ENCODE results near the gene DOK6.

Gene DOK6

DNA sequence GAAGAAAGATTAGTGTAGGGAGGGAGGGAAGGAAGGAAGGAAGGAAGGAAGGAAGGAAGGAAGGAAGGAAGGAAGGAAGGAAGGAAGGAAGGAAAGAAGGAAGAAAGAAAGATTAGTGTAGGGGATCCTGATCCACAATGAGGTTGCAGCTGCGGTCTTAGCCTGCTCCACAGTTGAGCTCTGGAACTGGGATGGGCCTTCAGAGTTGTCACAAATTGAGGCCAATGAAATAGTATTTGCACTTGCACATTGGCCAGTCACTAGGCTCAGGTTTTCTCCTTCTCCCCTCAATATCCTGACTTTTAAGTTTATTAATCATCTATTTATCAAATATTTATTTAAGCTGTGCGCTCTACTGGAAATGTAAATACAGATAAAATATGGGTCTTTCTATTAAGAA lies 34.3 kb downstream of the DOK6 start:
- no peak for DNase-seq (ENCODE audit: low spot score)

DNA sequence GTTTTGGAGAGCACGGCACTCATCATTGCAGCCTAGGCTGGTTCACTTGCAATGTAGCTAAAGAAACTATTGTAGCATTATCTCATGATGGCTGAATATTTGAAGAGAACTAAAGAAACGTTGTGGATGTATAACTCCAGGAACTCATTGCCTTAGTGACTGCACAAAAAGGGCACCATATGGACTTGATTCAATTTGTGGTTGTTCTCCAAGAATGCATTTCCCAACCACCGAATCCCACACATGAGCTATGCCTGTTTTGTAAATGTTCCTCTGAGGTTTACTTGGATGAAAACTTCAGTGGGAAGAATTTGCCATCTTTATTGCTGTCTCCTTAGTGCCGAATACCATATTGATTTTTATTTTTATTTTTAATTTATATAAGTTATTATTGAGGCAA lies 43.5 kb downstream of the DOK6 start:
- no peak for DNase-seq (ENCODE audit: low spot score)

- no peak for DNase-seq (ENCODE audit: low spot score)
Observed at GRCh38 chr18:69447886-69448285, 47.2 kb downstream of the DOK6 start.

DNA sequence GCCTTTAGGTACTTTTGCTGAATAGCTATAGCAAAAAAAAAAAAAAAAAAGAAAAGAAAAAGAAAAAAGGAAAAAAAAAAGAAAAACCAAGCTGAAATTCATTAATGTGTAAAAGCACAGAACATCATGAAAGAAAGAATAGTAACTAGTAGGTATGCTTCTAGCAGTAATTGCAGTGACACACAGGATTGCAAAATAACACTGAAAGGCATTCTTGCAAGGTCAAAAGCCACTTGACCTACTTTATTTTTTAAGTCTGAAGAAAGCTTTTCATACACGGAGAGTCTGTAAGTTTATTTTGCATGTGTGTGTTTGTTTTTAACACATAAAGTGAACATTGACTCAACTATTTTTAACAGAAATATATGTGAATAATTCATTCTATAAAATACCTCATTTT lies 54.4 kb downstream of the DOK6 start:
- no peak for DNase-seq (ENCODE audit: low spot score)

- no peak for DNase-seq (ENCODE audit: low spot score)
Observed at GRCh38 chr18:69469444-69469919, 68.8 kb downstream of the DOK6 start.

DNA sequence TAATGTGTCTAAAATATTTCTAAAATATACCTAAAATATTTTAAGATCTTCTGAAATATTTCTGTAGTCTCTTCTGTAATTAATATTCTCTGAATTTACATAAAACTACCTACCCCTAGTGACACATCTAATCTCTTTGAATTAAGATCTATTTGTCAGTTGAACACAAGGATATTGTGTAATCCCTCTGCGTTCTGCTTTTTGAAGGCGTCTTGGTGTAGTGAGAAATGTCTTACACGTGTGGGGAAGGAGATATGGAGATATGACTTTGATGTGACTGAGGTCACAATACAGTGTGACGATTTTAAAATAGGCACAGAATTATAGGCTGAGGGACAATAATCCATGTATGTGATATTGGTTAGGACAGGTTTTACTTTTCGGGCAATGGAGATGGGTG lies 79.8 kb downstream of the DOK6 start:
- no peak for DNase-seq (ENCODE audit: low spot score)

DNA sequence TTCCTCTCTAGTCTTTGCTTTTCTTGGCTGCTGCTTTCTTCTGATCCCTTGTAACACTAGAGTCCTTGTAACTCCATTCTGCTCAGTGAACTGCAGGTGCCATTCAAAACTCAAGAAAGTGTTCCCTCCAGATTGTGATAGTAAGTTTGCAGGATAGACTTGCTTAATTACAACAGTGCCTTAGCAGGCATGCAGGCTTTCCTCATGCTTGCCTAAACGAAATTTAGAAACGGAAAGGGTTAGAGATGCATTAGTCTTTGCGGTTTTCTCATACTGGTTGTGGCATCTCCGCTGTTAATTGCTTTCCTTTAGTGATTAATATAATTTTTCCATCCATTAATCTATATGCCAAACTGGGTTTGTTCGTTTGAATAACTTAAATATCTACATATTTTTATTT lies 82.9 kb downstream of the DOK6 start:
- DNase-seq (ENCODE audit: low spot score): no peak

GRCh38 chr18:69484699-69485396 lies 84.2 kb downstream of the DOK6 start:
- no peak for DNase-seq (ENCODE audit: low spot score)

DNA sequence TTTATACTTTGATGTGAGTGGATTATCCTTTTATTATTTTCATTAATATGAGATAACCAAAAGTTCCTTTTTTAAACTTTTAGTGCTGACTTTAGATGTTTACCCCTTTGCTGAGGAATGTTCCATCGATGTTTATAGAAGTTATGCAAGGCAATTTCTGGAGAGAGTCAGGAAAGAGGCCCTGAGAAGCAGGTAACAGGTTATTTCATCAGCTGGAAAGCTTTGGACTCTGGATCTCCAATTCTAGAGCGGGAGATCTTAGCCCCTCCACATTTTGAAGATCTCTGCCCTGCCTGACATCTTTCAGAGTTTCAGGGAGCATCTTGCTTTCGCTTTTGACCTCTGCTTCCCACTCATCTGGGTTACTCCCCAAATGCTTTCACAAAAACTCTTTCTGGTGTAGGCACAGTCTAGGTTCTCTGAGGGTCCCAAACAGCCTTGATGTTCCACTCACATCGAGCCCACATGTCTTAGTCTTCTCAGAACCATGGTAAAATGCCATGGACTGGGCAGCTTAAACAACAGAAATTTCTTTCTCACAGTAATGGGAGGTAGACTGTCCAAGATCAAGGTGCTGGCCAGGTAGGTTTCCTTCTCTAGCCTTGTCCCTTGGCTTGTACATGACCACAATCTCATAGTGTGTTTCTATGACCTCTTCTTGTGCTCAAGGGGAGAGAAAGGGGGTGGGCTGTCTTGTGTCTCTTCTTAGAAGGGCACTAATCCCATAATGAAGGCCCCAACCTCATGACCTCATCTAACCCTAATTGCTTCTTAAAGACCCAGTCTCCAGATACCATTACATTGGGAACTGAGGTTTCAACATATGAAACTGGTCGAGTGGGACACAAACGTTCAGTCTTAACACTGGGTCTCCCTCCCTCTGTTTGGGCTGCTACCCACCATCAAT lies 87.1 kb downstream of the DOK6 start:
- DNase-seq (ENCODE audit: low spot score): no peak

- no peak for DNase-seq (ENCODE audit: low spot score)
Observed at GRCh38 chr18:69490072-69490471, 89.4 kb downstream of the DOK6 start.

- DNase-seq (ENCODE audit: low spot score): no peak
Observed at GRCh38 chr18:69490813-69491212, 90.1 kb downstream of the DOK6 start.

- DNase-seq (ENCODE audit: low spot score): no peak
Observed at GRCh38 chr18:69491576-69491975, 90.9 kb downstream of the DOK6 start.

GRCh38 chr18:69492861-69493260 lies 92.2 kb downstream of the DOK6 start:
- DNase-seq (ENCODE audit: low spot score): no peak

DNA sequence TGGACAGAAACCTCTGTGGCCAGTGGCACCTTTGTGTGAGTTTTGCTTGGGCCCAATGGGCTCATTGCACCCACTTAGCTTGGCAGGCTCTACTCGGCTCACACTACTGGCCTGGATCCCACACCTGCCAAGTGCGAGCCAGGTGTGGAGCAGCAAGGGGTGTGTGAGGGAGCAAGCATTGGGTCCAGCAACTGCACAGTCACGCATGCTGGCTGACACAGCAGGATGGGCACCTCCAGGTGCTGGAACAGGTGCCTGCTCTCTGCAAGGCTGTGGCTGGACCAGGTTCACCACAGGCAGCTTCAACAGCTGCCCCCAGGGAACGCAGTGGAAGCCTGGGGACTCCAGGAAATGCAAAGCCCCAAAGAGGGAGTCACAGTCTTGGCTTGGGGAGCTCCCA lies 94.2 kb downstream of the DOK6 start:
- no peak for DNase-seq (ENCODE audit: low spot score)

DNA sequence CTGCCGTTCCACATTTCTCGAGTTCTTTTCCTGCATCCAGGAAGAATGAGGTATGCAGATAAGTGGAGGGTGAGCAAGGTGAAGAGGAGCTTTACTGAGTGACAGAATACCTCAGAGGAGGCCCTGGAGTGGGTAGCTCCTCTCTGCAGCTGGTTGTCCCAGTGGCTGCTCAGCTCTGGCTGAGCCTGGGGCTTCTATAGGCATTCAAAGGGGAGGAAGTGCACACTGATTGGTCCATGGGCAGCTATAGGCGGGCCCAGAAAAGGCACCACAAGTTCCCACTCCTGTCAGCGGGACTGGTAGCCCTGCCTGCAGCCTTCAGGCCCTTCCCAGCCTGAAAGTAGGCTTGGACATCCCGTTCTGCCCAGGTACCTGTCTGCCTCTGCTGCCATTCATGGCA lies 94.7 kb downstream of the DOK6 start:
- no peak for DNase-seq (ENCODE audit: low spot score)

DNA sequence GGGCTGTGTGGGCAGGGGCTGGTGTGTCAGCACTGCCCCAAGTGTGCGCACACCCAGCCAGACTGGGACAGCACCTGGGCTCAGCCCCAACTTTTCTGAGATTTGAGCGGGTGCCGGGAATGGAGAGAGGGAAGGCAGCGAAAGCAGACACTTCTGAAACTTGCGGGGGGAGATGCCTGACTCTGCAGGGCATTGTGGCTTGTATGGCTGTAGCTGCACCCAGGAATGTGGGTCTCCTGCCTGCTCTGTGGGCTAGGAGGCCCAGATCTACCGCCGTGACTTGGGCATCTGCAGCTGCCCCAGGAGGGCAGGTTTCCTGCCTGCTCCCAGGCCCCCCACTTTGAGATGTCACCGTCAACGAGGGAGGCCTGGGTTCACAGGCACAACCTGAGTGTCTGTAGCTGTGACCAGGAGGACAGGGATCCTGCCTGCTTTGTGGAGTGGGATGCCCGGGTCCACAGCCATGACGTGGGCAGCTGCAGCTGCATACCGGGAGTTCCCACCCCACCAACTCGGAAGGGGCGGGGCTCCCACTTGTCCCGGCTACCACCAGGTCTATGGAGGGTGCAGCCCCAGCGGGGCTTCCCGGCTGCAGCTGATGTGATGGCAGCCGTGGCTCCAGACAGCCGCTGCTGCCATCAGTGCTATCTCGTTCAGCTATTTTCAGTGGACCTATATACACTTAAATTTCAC lies 95.3 kb downstream of the DOK6 start:
- no peak for DNase-seq (ENCODE audit: low spot score)

GRCh38 chr18:69518989-69519388 lies 118.3 kb downstream of the DOK6 start:
- no peak for DNase-seq (ENCODE audit: low spot score)

DNA sequence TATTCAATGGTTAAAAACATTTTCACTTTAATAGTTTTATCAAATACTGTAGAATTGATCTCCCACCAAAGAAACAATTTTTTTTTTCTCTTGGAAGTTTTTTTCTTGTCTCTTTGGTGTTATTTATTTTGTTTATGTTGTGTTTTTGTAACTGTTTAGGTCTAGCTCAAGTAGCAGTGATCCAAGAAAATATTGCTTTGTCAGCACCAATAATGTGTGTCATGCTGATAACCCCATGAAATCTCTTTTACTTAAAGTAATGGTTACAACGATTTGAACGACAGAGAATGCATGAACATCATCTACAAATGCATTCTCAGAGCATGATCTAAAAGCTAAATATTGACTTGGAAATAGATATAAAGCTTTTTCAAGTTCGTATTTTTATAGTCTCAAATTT lies 122.9 kb downstream of the DOK6 start:
- no peak for DNase-seq (ENCODE audit: low spot score)

DNA sequence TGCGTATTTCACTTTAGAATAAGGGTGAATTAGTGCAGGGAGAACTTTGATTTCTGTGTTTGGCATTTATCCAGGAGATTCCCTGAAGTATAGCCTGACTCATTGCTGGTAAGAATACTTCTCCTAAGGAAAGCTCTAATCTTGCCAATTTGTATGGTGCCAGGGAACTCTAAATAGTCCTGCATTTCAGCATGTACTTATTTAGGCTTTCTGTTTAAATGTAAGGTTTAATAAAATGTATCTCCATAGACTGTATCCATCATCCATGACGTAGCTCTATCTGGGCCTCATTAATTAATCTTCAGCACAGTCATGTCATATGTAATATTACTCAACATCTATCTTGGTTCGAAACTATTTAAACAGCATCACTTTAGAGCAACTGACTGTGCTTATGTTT lies 127.7 kb downstream of the DOK6 start:
- DNase-seq (ENCODE audit: low spot score): no peak

- no peak for DNase-seq (ENCODE audit: low spot score)
Observed at GRCh38 chr18:69529151-69529550, 128.5 kb downstream of the DOK6 start.

DNA sequence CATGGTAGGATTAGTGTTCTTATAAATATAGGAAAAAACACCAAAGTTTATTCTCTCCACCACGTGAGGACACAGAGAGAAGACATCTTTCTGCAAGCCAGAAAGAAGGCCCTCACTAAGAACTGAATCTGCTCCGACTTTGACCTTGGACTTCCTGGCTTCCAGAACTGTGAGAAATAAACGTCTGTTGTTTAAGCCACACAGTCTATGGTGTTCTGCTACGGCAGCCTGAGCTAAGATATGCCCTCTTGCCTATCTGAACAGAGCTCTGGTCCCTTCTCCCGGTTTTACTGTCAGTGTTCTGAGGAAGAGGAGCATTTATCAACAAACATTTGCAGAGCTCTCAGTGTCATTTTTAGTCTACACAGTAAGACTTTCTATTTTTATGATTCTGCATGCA lies 131.3 kb downstream of the DOK6 start:
- no peak for DNase-seq (ENCODE audit: low spot score)

GRCh38 chr18:69537183-69537582 lies 136.5 kb downstream of the DOK6 start:
- DNase-seq (ENCODE audit: low spot score): no peak

DNA sequence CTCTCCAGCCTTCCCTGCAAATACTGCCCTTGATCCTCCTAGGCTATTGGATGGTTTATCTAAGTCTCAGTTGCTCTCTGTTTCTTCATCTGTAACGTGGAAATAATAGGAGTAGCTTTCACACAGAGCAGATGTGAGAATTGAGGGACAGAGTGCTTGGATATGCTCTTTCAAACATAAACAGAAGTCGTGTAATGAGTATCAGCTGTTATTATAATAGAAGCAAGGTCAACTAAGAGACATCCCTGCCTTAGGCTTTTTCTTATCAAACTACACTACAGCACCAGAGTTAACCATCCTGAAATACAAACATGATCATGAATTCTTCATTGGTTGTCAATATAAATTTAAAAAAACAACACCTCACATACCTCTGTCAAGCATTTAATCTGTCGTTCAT lies 138.2 kb downstream of the DOK6 start:
- DNase-seq (ENCODE audit: low spot score): no peak

All from hematopoietic multipotent progenitor cell treated with erythropoietin and hydrocortisone succinate and interleukin-3 and kit ligand, for 15 days (in vitro differentiated cells).